ENCODE data around the gene PHLDA3. TPM values are rescaled to one million over a fixed set of nuclear protein-coding genes. Genes with fewer than 3 reads are reported as not detected.

The PHLDA3 gene
- total and polyA plus RNA-seq, 9 donors = 4.7 to 38.2 (median 27.3) TPM

GRCh38 chr1:201421041-201421440 is 47.9 kb downstream of the PHLDA3 start:
- TF ChIP-seq EP300 (IDR thresholded peaks at IDR 0.05) (no peak), CTCF (IDR thresholded peaks at IDR 0.05) (no peak), POLR2A (IDR thresholded peaks at IDR 0.05) (no peak)
- Histone ChIP-seq H3K27me3 (no peaks in the 10 kb centered on the region), H3K9me3 (no peaks in the 10 kb centered on the region), H3K4me3 (no peak overlapping the region), H3K36me3 (no peaks in the 10 kb centered on the region), H3K4me1 (ENCODE audit: insufficient read depth) (no peaks in the 10 kb centered on the region), H3K27ac (no peak overlapping the region)
- DNase-seq = no peak
- intact Hi-C loops (cut with DNase I) = no loop called here
- WGBS, 3 donors = 66 to 71% (median 67%) methylated on average over 8 of the region's 8 CpGs

GRCh38 chr1:201420608-201421002 is 48.4 kb downstream of the PHLDA3 start:
- intact Hi-C loops (cut with DNase I) = no loop called here
- no peaks in the 10 kb centered on the region for H3K27me3 ChIP-seq
- TF ChIP-seq POLR2A (IDR thresholded peaks at IDR 0.05) = no peak
- TF ChIP-seq EP300 (IDR thresholded peaks at IDR 0.05) = no peak
- TF ChIP-seq CTCF (IDR thresholded peaks at IDR 0.05) = no peak
- H3K4me3 ChIP-seq = no peak overlapping the region
- no peak overlapping the region for H3K27ac ChIP-seq
- WGBS, 3 donors = 84 to 91% (median 90%) methylated on average over 6 to 7 of the region's 7 CpGs
- H3K36me3 ChIP-seq = no peaks in the 10 kb centered on the region
- no peaks in the 10 kb centered on the region for H3K4me1 ChIP-seq (ENCODE audit: insufficient read depth)
- no peaks in the 10 kb centered on the region for H3K9me3 ChIP-seq
- no peak for DNase-seq

GRCh38 chr1:201419746-201420607 is 49.0 kb downstream of the PHLDA3 start:
- no peaks in the 10 kb centered on the region for H3K9me3 ChIP-seq
- no peaks in the 10 kb centered on the region for H3K36me3 ChIP-seq
- 73 to 80% (median 76%) methylated on average over 10 to 12 of the region's 12 CpGs for WGBS, 3 donors
- TF ChIP-seq POLR2A (IDR thresholded peaks at IDR 0.05) = no peak
- TF ChIP-seq CTCF (IDR thresholded peaks at IDR 0.05) = no peak
- no peak for TF ChIP-seq EP300 (IDR thresholded peaks at IDR 0.05)
- no peak overlapping the region for H3K4me3 ChIP-seq
- H3K4me1 ChIP-seq (ENCODE audit: insufficient read depth) = no peaks in the 10 kb centered on the region
- no peak for DNase-seq
- intact Hi-C loops (cut with DNase I) = no loop called here
- no peak overlapping the region for H3K27ac ChIP-seq
- H3K27me3 ChIP-seq = no peaks in the 10 kb centered on the region

GRCh38 chr1:201419256-201419655 is 49.7 kb downstream of the PHLDA3 start:
- Histone ChIP-seq H3K9me3 (no peaks in the 10 kb centered on the region), H3K27ac (no peak overlapping the region), H3K4me1 (ENCODE audit: insufficient read depth) (no peaks in the 10 kb centered on the region), H3K36me3 (no peaks in the 10 kb centered on the region), H3K4me3 (no peak overlapping the region), H3K27me3 (no peaks in the 10 kb centered on the region)
- WGBS, 3 donors = 81 to 89% (median 87%) methylated on average over 4 of the region's 4 CpGs
- intact Hi-C loops (cut with DNase I) = no loop called here
- no peak for TF ChIP-seq POLR2A (IDR thresholded peaks at IDR 0.05)
- no peak for TF ChIP-seq EP300 (IDR thresholded peaks at IDR 0.05)
- no peak for TF ChIP-seq CTCF (IDR thresholded peaks at IDR 0.05)
- no peak for DNase-seq

Measured in ovary (tissue), 9 donors.